Activated CD8-positive, alpha-beta memory T cell treated with anti-CD3 and anti-CD28 coated beads, Interleukin-2, amount 50 U/mL, for 1 hour (primary cell): ENCODE data around the gene PPP1CC.
"Not testable (repeated sequence)": the region's sequence is repeated elsewhere in the genome, so short reads cannot be mapped to it uniquely, and the experiment has no call there.

ENCODE experiments used
- DNase-seq: peaks from one replicate; pipeline ENCODE4 v3.0.0-alpha.2; 2020; ENCODE audit errors: extremely low read depth

PPP1CC gene

DNA sequence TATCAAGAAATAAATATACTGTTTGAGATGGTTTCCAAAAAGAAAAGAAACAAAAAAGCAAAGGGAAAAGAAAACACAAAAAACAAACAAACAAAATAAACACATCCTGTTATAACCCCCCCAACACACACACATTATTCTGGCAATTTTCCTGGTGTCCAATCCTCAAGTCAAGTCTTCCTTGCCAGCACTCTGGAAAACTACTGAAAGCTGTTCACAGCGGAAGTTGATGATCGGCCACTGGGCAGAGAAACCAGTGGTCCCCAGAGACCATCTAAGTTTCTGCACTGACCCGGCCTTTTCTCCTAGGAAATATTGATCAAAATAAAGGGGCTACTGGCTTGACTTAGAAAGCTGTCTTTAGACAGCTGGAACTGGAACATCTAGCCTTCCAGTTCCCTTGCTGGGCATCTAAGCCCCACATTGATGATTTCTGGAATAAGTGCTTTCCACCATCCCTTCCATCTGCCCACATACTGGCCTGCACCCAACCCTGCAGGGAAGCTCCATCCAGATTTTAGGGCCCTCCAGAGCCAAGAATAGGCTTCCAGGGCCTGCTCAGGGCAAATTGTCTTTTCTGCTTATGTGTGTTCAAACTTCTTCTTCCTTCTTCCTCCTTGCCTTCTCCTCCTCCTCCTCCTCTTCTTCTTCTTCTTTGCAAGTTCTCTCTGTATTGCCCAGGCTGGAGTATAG lies 11.6 kb upstream of the PPP1CC start:
- no peak for DNase-seq

DNA sequence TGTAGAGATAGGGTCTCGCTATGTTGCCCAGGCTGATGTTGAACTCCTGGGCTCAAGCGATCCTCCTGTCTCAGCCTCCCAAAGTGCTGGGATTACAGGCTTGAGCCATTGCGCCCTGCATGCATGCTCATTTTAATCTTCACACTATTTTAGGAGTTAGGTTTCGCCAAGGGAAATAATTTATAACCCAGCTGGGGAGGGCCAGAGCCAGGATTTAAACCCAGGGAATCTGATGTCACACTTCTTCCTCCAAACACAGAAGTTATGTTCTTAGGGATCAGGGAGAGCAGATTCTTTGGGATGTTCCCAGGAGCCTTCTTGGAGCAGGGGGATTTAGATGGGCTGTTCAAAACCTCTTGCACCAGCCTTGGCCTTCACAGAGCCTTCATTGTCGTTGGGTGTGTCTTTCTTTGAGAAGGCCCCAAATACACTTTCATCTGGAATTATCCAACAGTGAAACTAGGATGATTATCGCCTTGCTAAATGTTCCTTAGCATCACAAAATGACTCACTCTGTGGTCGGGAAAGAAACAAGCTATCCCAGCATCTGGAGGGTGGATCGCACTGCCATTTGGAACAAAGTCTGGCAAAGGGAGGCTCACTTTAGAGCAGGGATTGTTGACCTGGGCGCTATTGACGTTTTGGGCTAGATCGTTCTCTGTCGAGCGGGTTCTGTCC lies 8.2 kb upstream of the PPP1CC start:
- no peak for DNase-seq

DNA sequence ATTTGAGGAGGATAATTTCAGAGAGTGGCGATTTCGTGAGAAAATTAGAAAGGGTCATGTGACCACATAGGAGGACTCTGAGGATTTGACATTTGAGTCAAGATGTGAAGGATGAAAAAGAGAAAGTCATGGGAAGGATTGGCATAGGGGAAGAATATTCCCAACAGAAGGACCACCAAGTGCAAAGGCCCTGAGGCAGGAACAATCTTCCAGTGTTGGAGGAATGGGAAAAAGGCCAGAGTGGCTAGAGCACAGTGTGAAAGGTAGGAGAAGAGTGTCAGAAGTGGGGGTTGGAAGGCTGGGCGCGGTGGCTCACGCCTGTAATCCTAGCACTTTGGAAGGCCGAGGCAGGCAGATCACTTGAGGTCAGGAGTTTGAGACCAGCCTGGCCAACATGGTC lies 3.9 kb upstream of the PPP1CC start:
- DNase-seq, result no peak

DNA sequence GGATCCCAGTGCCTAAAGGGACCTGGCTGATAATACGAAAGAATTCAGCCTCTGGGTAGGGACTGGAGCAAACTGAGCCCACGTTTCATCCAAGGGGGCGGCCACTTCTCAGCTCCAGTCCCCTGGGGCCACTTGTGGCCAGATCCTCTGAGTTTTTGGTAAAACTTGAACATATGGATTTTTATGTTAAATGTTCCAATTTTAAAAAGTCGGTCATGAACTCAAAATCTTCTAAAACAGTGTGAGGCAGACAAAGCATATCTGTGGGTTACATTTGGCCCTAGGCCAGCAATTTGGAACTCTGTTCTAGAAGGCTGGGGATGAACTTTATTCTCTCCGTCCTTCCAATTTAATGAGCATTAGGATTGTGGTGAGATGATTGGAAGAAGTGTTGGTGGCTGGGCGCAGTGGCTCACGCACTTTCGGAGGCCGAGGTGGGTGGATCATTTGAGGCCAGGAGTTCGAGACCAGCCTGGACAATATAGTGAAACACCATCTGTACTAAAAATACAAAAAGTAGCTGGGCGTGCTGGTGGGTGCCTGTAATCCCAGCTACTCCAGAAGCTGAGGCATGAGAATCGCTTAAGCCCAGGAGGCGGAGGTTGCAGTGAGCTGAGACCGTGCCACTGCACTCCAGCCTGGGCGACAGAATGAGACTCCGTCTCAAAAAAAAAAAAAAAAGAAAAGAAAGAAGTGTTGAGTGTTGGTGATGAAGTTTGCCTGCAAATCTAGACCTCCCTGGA lies 3.0 kb upstream of the PPP1CC start:
- no peak for DNase-seq

DNA sequence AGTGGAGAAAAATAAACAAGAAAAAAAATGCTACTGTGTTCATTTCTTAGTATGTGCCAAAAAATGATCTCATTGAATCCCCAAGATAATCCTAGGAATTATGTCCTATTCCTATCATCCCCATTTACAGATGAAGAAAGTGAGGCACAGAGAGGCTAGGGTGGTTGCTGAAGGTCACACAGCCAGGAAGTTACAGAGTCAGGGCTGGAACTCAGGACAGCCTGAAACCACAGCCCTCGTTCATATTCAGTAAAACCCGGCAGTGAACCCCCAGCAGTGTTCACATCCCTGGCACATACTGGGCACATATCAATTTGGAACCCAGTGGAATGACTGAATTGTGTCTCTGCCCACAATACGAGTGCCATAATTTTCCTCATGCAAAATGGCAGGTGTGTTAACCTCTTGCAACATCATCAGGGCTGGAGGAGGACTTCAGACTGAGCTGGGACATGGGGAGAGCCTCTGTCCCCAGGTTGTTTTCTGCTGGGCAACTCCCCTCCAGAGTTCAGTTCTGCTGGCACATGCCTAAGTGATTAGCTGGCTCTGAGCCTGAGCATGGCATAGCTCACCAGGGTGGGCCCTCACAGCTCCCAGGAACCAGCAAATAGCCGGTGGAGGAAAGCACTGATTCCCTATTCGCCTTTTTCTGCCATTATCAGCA lies 2.0 kb upstream of the PPP1CC start:
- DNase-seq, result no peak

DNA sequence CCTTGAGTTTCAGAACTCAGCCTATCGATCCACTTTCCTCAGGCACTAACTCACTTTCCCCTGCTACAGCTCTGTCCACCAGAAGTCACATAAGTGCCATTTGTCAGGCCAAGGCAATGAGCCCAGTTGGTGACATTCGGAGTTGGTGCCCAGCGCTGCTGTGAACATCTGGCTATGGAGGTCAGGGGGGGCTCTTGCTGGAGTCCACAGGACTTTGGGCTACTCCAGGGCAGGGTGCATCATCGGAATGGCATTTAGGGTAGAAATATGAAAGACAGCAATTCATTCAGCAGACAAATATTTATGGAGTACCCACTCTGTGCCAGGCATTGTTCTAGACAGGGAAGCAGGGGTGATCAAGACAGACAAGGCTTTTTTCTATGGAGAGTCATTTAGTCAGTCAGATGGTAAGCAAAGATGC lies 1.5 kb upstream of the PPP1CC start:
- no peak for DNase-seq

DNA sequence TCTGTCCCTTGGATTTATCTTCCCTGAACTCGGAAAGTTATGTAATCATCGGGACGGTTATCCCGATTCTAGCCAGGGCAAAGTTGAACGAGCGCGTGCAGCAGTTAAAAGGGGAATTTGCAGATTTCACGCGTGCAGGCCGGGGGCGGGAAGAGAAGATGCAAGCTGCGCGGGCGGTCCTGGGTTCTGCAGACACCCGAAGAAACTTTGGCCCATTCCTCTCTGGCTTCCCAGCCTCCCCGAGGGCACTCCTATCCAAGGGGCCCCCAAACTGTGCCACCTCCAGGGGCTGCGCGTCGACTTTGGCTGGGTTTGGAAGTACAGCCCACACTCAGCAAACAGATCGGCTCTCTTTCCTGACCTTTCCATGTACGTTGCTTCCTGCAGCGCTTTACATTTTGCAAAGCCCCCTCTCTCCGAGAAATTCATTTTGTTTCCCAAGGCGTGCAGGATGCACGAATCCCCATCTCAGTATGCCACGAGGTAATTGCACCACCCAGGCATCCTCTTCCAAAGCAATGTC lies 941 bp upstream of the PPP1CC start:
- no peak for DNase-seq

DNA sequence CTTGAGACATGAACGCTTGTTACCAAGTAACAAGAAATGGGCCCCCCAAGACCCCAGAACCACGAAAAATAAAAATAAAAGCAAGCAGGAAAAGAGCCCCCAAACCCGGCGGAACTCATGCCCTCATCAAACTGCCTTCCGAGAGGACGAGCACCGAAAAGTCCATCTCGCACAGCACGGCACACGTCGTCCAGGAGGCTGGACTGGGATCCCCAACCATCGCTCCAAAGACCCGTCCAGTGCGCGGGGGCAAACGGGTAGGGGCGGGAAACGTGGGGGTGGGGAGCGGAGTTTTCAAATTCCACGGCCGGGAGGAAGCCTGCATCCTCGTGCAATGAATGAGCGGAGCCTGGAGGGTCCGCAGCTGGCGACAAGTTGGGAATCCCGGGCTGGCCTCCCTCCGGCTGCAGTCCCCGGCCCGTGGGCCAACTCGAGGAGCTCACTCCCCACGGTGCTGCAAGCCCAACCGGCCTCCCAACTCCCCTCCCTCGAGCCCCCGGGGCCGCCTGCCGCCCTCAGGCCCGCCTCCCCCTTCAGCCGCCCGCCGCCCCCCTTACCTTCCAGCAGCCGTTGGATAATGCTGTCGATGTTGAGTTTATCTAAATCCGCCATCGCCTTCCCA lies 484 bp downstream of the PPP1CC start:
- no peak for DNase-seq

DNA sequence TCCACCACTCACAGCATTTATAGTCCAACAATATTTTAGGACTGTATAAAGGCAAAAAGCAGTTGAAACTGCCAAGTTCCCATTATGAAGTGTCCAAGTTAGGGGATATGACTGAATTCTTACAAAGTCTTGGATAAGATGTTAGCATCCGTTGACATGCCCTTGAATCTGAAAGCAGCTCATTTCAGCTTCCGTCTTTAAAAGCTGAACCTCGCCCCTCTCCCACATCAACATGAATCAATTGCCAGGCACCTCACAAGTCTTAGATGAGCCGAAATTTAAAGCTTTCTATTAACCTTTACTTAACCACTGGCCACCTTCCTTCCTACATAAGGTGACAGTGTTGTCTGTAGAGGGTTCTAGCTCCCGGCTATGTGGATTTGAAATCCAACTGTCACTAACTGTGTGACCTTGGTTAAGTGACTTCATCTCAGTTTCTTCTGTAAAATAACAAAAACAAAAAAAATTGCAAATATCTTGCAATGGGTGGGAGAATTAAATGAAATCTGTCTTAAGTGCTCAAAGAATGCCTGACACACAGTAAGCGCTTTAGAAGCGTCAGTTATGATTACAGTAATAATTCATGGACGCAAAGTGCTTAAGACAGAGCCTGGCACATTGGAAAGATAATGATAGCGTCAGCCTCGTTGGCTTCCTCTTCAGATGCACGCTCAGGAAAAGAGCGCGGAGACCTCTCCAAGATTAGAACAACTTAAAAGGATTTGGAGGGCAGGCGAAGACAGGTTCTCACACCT lies 1.2 kb downstream of the PPP1CC start:
- no peak for DNase-seq

DNA sequence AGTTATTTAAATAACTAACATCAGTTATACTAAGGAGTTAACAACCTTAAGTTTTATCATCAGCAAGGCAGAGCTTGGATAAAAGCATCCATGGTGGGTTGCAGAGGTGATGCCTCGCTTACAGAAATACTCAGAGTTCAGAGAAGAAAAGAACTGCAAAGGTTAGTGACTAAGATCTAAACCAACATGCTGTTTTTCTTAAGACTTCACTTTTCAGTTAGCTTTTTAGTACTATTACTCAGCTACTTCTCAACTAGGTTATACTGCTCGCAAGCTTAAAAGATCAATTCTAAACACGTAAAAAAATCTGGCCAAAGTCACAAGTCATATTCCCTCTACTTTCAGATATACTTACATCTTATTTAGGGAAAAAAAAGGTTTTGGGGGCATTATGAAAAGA lies 2.8 kb downstream of the PPP1CC start:
- DNase-seq, result no peak

DNA sequence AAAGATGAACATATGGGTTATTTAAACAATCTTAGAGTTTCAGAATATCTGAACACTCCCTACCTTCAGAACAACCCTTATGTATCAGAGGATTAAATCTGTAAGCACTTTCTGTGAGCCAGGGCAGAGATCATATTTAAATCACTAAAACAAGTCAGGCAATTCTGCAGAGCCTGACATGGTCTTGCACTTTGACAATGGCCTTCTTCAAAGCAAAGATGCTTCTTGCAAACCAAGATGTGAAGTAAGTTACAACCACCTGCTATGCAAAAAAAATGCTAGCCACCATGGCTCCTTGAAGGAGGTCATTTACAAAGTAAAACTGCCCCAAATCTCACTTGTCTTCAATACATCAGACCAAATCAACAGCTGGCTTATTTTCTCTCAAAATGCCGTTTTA lies 3.2 kb downstream of the PPP1CC start:
- DNase-seq, result no peak

DNA sequence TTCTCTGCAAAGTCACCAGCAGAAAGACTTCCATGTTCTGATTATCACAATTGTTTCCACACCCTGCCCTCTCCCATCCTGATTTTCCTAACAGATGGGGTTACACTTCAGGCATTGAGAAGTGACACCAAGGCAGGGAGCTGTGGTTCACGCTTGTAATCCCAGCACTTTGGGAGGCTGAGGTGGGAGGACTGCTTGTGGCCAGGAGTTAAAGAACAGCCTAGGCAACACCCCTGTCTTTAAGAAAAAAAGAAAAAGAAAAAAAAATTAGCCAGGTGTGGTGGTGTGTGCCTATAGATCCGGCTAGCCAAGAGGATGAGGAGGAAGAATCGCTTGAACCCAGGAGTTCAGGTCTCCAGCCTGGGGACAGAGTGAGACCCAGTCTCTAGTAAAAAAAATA lies 5.2 kb downstream of the PPP1CC start:
- no peak for DNase-seq

DNA sequence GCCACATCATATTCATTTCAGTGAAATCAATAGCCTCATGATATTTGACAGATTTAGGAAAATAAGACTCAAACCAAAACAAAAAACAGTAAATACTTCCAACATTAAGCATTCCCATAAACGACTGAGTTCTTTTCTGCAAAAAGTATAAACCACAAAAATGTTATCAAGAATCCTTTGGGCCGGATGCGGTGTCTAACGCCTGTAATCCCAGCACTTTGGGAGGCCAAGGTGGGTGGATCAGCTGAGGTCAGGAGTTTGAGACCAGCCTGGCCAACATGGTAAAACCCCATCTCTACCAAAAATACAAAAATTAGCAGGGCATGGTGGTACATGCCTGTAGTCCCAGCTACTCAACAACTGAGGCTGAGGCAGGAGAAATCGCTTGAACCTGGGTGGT lies 5.7 kb downstream of the PPP1CC start:
- not testable (repeated sequence) for DNase-seq

DNA sequence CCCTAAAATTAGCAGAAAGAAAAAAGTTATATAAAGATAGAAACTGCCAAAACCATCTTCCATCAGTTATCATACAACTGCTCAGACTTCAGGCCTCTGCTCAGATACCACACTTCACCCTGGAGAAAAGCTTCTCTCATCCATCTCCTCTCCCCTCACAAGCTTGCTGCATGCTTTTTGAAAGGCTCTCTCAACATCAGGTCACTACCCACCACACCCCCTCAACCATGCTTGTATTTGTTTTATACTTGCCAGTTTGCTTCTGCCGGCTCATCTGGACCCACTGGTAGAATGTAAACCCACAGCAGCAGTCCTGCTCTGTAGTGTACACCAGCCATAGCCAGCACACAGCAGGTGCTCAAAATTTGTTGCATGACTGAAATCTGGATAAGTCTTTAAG lies 8.8 kb downstream of the PPP1CC start:
- no peak for DNase-seq

DNA sequence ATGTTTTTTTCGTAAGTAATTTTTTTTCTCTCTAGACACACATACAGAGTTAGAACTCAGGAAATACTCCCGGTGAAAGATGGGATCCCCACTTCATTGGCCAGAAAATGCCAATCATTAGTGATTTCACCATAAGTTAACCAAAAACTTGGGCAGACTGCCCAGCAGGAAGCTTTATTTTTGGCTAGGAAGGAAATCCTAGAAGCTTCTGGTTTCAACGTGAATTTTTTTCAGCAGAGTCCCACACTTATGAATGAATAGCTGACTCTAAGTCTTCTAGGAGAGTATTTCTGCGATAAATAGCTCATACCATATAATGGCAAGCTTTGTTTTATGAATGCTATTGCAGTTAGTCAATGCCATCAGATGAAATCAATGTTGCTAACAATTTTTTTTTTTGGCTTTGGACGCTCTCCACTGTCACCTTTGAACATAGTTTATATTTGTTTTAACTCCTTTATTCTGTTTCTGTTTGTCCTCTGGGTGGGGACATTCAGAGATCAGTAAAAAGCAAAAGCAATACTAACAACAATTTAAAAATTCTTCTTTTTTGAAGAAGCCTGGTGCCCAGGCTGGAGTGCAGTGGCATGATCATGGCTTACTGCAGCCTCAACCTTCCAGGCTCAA lies 9.5 kb downstream of the PPP1CC start:
- DNase-seq, result no peak

DNA sequence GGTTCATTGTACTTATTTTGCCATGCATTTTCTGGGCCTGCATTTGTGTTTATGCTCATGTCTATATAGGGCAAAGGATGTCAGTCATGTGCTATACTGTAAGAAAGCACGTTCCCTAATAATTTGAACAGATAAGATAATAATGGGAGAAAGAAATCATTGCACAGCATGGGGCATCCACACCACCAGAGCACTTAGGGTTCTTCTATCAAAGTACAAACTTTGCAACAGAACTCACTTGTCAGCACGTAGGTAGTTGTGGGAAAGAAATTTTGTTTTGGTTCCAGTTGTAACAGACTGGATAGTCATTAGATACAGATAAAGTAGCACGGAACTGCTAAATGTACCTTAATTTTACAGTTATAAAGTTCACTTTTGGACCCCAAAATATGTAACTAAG lies 10.1 kb downstream of the PPP1CC start:
- DNase-seq, result no peak

DNA sequence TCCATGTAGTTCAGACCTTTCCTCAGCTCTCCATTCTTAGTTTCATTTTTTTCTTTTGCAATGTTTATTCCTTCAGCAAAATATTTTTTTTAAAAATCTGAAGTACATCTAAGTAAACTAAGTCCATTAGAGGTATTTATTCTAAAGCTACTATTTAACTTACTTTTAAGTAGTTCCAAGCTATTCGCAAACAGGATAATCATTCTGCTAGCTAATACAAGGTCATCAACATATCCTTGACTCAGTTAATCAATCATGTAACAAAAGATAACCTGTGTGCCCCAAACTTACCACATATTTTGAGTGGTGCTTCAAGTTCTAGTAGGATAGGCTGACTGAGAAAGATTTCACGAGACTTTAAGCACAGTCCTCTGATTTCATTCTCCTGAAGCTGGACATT lies 11.2 kb downstream of the PPP1CC start:
- no peak for DNase-seq

DNA sequence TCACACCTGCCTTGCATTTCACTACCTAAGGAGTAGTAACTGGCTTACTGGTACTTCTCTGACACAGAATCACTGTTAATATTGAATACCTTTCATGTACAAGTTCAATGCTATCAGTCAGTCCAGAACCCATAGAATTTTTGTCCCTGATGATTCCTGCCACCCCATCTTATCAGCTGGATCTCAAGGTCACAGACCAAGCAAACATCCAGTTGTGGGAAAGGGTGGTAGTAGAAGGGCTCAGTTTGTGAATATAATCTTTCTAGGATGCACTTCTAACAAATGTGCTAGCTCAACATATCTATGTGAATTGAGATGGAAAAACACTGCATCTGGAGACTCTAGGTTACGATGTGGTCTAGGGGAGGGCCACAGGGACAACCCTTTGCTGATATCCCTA lies 14.1 kb downstream of the PPP1CC start:
- DNase-seq, result no peak

DNA sequence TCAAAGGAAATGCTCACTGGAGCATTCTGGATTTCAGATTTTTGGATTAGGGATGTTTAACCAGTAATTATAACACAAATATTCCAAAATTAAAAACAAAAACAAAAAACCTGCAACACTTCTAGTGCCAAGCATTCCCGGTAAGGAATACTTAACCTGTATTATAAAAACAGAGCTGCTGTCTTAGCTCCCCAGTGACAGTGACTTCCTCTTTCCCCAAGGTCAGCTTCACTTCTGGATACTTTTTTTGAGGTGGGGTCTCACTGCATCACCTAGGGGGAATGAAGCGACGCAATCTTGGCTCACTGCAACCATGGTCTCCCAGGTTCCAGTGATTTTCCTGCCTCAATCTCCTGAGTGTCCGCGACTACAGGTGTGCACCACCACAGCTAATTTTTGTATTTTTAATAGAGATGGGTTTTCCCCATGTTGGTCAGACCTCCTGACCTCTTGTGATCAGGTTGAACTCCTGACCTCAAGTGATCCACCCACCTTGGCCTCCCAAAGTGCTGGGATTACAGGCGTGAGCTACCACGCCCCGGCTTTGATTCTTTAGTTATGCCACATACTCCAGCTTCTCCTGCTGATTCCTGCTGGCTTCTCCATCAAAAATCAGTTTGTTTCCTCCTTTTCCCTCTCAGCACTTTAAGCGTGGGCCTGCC lies 15.9 kb downstream of the PPP1CC start:
- no peak for DNase-seq

DNA sequence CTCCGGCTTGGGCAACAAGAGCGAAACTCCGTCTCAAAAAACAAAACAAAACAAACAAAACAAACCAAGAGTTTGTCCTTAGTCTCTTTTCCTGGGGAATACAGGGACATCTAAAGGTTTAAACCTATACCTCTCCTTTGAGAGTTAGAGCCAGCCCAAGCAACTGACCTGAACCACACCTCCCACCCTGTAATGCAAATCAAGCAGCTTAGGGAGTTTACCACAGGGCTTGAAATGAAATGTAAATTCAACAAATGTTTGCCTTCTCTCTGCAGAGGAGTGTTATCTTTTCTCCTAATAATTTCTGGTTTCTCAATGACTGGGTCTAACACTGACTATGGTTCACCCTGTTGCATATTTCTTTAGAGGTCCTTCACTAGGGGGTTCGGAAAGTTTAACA lies 16.7 kb downstream of the PPP1CC start:
- DNase-seq, result no peak
